ENCODE data around the gene CEP95. TPM values are rescaled to one million over a fixed set of nuclear protein-coding genes. Genes with fewer than 3 reads are reported as not detected.

CEP95 gene
- total and polyA plus RNA-seq, 10 of the 15 experiments (the other 5 are each of a cell fraction or from before 2014, with no cell fraction given) = 17.7 to 54.9 (median 29.6) TPM

- TF ChIP-seq CEBPZ (IDR thresholded peaks at IDR 0.05; ENCODE audit: low read depth, low read length) (no peak), JUND (IDR thresholded peaks at IDR 0.05; ENCODE audit: low read depth, low read length) (no peak), ZNF207 (IDR thresholded peaks at IDR 0.05; ENCODE audit: borderline replicate concordance) (0 out of 2 replicates have a peak, but pooled peaks have one; percentile 54), E2F8 (IDR thresholded peaks at IDR 0.05; ENCODE audit: low read depth, partially characterized antibody) (peak; percentile 72), SUPT20H (IDR thresholded peaks at IDR 0.05; ENCODE audit: borderline replicate concordance, control insufficient read depth, low read depth, low read length) (no peak), MAX (IDR thresholded peaks at IDR 0.05; ENCODE audit: low read depth, low read length) (no peak; the same call in 1 of the 2 replicates), ZBTB4 (CRISPR knock-in tag; IDR thresholded peaks at IDR 0.05) (no peak), GABPA (IDR thresholded peaks at IDR 0.05; ENCODE audit: low read depth) (peak; percentile 78), HDAC6 (IDR thresholded peaks at IDR 0.05; ENCODE audit: unreplicated experiment) (no peak), TBL1XR1 (IDR thresholded peaks at IDR 0.05; ENCODE audit: low read depth, low read length) (no peak), EGR1 (IDR thresholded peaks at IDR 0.05; ENCODE audit: borderline replicate concordance in 1 of 2, low read depth in 2 of 2, low read length in 2 of 2) (peak in 1 of 2 experiments; percentile 81; a peak in 2 of 3 replicates), CEBPB (IDR thresholded peaks at IDR 0.05; ENCODE audit: borderline replicate concordance in 1 of 2, low read depth in 2 of 2, low read length in 2 of 2) (no peak), TARDBP (IDR thresholded peaks at IDR 0.05; ENCODE audit: borderline replicate concordance) (no peak), KLF5 (IDR thresholded peaks at IDR 0.05; ENCODE audit: partially characterized antibody) (peak; percentile 49)
Observed at GRCh38 chr17:64496786-64497564, 9.8 kb upstream of the CEP95 start, which contains the start of gene POLG2 (continued).

All from GM12878 (cell line).